Activated naive CD8-positive, alpha-beta T cell treated with anti-CD3 and anti-CD28 coated beads, Interleukin-2, amount 50 U/mL, for 24 hours (primary cell): ENCODE measurements around the gene TLN1.

ENCODE experiments used
- ATAC-seq: fragments of 150-1000 bp; cut with Tn5 transposase; one replicate; pipeline ENCODE4 v1.10.0; 2021
- DNase-seq: peaks from one replicate; pipeline ENCODE4 v3.0.0; 2021
- H3K27ac Mint-ChIP-seq: one replicate; pipeline ENCODE4 v1.8.0; 2021; ENCODE audit warnings: mild to moderate bottlenecking, mixed read lengths
- H3K27me3 Mint-ChIP-seq: one replicate; pipeline ENCODE4 v1.8.0; 2021; ENCODE audit warnings: mixed read lengths
- H3K36me3 Mint-ChIP-seq: one replicate; pipeline ENCODE4 v1.8.0; 2021; ENCODE audit warnings: low read depth, mixed read lengths
- H3K4me1 Mint-ChIP-seq: one replicate; pipeline ENCODE4 v1.8.0; 2021; ENCODE audit warnings: mixed read lengths
- H3K4me3 Mint-ChIP-seq: one replicate; pipeline ENCODE4 v1.8.0; 2021; ENCODE audit warnings: mild to moderate bottlenecking, moderate library complexity, mixed read lengths
- H3K9me3 Mint-ChIP-seq: one replicate; pipeline ENCODE4 v1.8.0; 2021; ENCODE audit warnings: mixed read lengths

TLN1 gene

GRCh38 chr9:35760651-35761050, 28.7 kb upstream of the TLN1 start:
- Mint-ChIP-seq H3K4me1 (peaks cover 39% of the 10 kb centered on the region), H3K9me3 (no peaks in the 10 kb centered on the region), H3K36me3 (peaks cover 5% of the 10 kb centered on the region), H3K4me3 (no peak overlapping the region), H3K27ac (no peak overlapping the region), H3K27me3 (no peaks in the 10 kb centered on the region)
- ATAC-seq (no peak), DNase-seq (no peak)

- H3K4me1 Mint-ChIP-seq = peaks cover 39% of the 10 kb centered on the region
- peaks cover 5% of the 10 kb centered on the region for H3K36me3 Mint-ChIP-seq
- no peaks in the 10 kb centered on the region for H3K27me3 Mint-ChIP-seq
- no peaks in the 10 kb centered on the region for H3K9me3 Mint-ChIP-seq
- DNase-seq = no peak
- no peak overlapping the region for H3K27ac Mint-ChIP-seq
- no peak overlapping the region for H3K4me3 Mint-ChIP-seq
- ATAC-seq = no peak
Observed at GRCh38 chr9:35759795-35760194, 27.8 kb upstream of the TLN1 start.

GRCh38 chr9:35758475-35759050, 26.6 kb upstream of the TLN1 start:
- Mint-ChIP-seq H3K9me3 (no peaks in the 10 kb centered on the region), H3K4me1 (peaks cover 39% of the 10 kb centered on the region), H3K4me3 (peak overlapping the region; percentile 97), H3K27ac (peak overlapping the region; percentile 53), H3K27me3 (no peaks in the 10 kb centered on the region), H3K36me3 (peaks cover 5% of the 10 kb centered on the region)
- DNase-seq (no peak), ATAC-seq (no peak)

GRCh38 chr9:35757892-35758275, 25.9 kb upstream of the TLN1 start:
- DNase-seq = no peak
- Mint-ChIP-seq H3K9me3 (no peaks in the 10 kb centered on the region), H3K4me3 (peak overlapping the region; percentile 97), H3K27ac (peak overlapping the region; percentile 47), H3K27me3 (no peaks in the 10 kb centered on the region), H3K4me1 (peaks cover 39% of the 10 kb centered on the region), H3K36me3 (peaks cover 8% of the 10 kb centered on the region)
- ATAC-seq = no peak

- no peaks in the 10 kb centered on the region for H3K9me3 Mint-ChIP-seq
Observed at GRCh38 chr9:35757226-35757891, 25.4 kb upstream of the TLN1 start.

GRCh38 chr9:35756275-35757225, 24.6 kb upstream of the TLN1 start:
- Mint-ChIP-seq H3K27me3 (no peaks in the 10 kb centered on the region), H3K9me3 (no peaks in the 10 kb centered on the region), H3K36me3 (peaks cover 13% of the 10 kb centered on the region), H3K4me3 (peak overlapping the region; percentile 97), H3K4me1 (peaks cover 39% of the 10 kb centered on the region), H3K27ac (peak overlapping the region; percentile 95)
- peak; percentile 84 for DNase-seq
- peak; percentile 83 for ATAC-seq

More at GRCh38 chr9:35757226-35757891, 25.4 kb upstream of the TLN1 start:
- Mint-ChIP-seq H3K27ac (peak overlapping the region; percentile 95), H3K36me3 (peaks cover 10% of the 10 kb centered on the region), H3K4me1 (peaks cover 39% of the 10 kb centered on the region), H3K4me3 (peak overlapping the region; percentile 97), H3K27me3 (no peaks in the 10 kb centered on the region)
- ATAC-seq (peak; percentile 47), DNase-seq (peak; percentile 36)

GRCh38 chr9:35755071-35755470, 23.1 kb upstream of the TLN1 start:
- ATAC-seq (no peak), DNase-seq (no peak)
- H3K36me3 Mint-ChIP-seq = peaks cover 15% of the 10 kb centered on the region
- no peaks in the 10 kb centered on the region for H3K27me3 Mint-ChIP-seq
- H3K4me1 Mint-ChIP-seq = peaks cover 43% of the 10 kb centered on the region
- H3K27ac Mint-ChIP-seq = no peak overlapping the region
- H3K4me3 Mint-ChIP-seq = no peak overlapping the region
- H3K9me3 Mint-ChIP-seq = no peaks in the 10 kb centered on the region

- Mint-ChIP-seq H3K4me3 (no peak within 1 kb of the TSS), H3K4me1 (peaks cover 43% of the 10 kb centered on the region), H3K36me3 (peaks cover 15% of the 10 kb centered on the region), H3K9me3 (no peaks in the 10 kb centered on the region), H3K27me3 (no peaks in the 10 kb centered on the region), H3K27ac (no peak within 1 kb of the TSS)
- ATAC-seq (no peak), DNase-seq (no peak)
Observed at GRCh38 chr9:35754264-35754663, 22.3 kb upstream of the TLN1 start, which contains the start of gene MSMP. Gene MSMP (minus strand): TSS chr9:35754276. CDS start chr9:35754129, 147 bp downstream.

GRCh38 chr9:35753466-35753865, 21.5 kb upstream of the TLN1 start:
- no peak overlapping the region for H3K27ac Mint-ChIP-seq
- peaks cover 35% of the 10 kb centered on the region for H3K4me1 Mint-ChIP-seq
- H3K9me3 Mint-ChIP-seq = no peaks in the 10 kb centered on the region

GRCh38 chr9:35750256-35750531, 18.2 kb upstream of the TLN1 start:
- Mint-ChIP-seq H3K27ac (peak overlapping the region; percentile 82), H3K27me3 (no peaks in the 10 kb centered on the region), H3K4me1 (peaks cover 41% of the 10 kb centered on the region), H3K9me3 (no peaks in the 10 kb centered on the region), H3K4me3 (peak overlapping the region; percentile 89), H3K36me3 (peaks cover 20% of the 10 kb centered on the region)
- DNase-seq = no peak
- no peak for ATAC-seq

More at GRCh38 chr9:35753466-35753865, 21.5 kb upstream of the TLN1 start:
- DNase-seq (no peak), ATAC-seq (no peak)
- Mint-ChIP-seq H3K27me3 (no peaks in the 10 kb centered on the region), H3K4me3 (no peak overlapping the region), H3K36me3 (peaks cover 10% of the 10 kb centered on the region)

- DNase-seq (peak; percentile 48), ATAC-seq (peak; percentile 42)
- Mint-ChIP-seq H3K36me3 (peaks cover 21% of the 10 kb centered on the region), H3K27ac (peak overlapping the region; percentile 82), H3K27me3 (no peaks in the 10 kb centered on the region), H3K9me3 (no peaks in the 10 kb centered on the region), H3K4me3 (peak overlapping the region; percentile 89), H3K4me1 (peaks cover 41% of the 10 kb centered on the region)
Observed at GRCh38 chr9:35749515-35750255, 17.7 kb upstream of the TLN1 start.

GRCh38 chr9:35748858-35749514, 17.0 kb upstream of the TLN1 start, which contains the start of the genes GBA2 and RGP1:
Gene GBA2 (minus strand): TSS chr9:35749228. CDS start chr9:35748704, 524 bp downstream.
Gene RGP1 (plus strand): TSS chr9:35749287. CDS start chr9:35749756, 469 bp downstream.
- ATAC-seq = peak; percentile 91

GRCh38 chr9:35748242-35748857, 16.4 kb upstream of the TLN1 start:
- H3K4me1 Mint-ChIP-seq = peaks cover 43% of the 10 kb centered on the region
- peak overlapping the region; percentile 85 for H3K4me3 Mint-ChIP-seq
- H3K9me3 Mint-ChIP-seq = no peaks in the 10 kb centered on the region
- no peak for DNase-seq
- H3K27me3 Mint-ChIP-seq = no peaks in the 10 kb centered on the region
- peaks cover 27% of the 10 kb centered on the region for H3K36me3 Mint-ChIP-seq
- ATAC-seq = no peak
- no peak overlapping the region for H3K27ac Mint-ChIP-seq

More at GRCh38 chr9:35748858-35749514, 17.0 kb upstream of the TLN1 start, which contains the start of the genes GBA2 and RGP1:
- peak within 1 kb of the TSS; percentile 89 for H3K4me3 Mint-ChIP-seq
- H3K9me3 Mint-ChIP-seq = no peaks in the 10 kb centered on the region
- peak within 1 kb of the TSS; percentile 82 for H3K27ac Mint-ChIP-seq
- peak; percentile 80 for DNase-seq
- peaks cover 41% of the 10 kb centered on the region for H3K4me1 Mint-ChIP-seq
- no peaks in the 10 kb centered on the region for H3K27me3 Mint-ChIP-seq
- peaks cover 27% of the 10 kb centered on the region for H3K36me3 Mint-ChIP-seq
